T-helper 2 cell treated with Interferon-gamma antibody and Interleukin-4, amounts not matched to agents 100 ng/mL and 5 ng/mL, for 36 hours (primary cell): ENCODE results near the gene SFMBT1. TPM values are rescaled to one million over a fixed set of nuclear protein-coding genes. Genes with fewer than 3 reads are reported as not detected.
"Not testable (repeated sequence)": the region's sequence is repeated elsewhere in the genome, so short reads cannot be mapped to it uniquely, and the experiment has no call there.

Source experiments
- intact Hi-C: fragments of 100-400 bp; cut with micrococcal nuclease; formaldehyde crosslinking; loops from one replicate; pipeline ENCODE4 v1.15.1; 2023
- total RNA-seq: library from RNA; stranded (reverse); gene quantifications from 2 replicates; pipeline ENCODE4 v1.2.3, GENCODE V29; 2022

SFMBT1 gene
- total RNA-seq, 1 donor from 2014 or later: 26.5 TPM

DNA sequence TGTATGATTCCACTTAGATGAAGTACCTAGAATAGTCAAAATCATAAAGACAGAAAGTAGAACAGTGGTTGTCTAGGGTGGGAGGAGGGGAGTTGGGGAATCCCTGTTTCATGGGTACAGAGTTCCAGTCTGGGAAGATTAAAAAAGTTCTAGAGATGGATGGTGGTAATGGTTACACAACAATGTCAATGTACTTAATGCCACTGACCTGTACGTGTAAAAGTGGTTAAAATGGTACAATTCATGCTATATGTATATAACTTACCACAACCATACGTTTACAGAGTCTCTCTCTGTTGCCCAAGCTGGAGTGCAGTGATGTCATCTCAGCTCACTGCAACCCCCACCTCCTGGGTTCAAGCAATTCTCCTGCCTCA lies 6.5 kb downstream of the SFMBT1 start:
- intact Hi-C loops: no loop called here

DNA sequence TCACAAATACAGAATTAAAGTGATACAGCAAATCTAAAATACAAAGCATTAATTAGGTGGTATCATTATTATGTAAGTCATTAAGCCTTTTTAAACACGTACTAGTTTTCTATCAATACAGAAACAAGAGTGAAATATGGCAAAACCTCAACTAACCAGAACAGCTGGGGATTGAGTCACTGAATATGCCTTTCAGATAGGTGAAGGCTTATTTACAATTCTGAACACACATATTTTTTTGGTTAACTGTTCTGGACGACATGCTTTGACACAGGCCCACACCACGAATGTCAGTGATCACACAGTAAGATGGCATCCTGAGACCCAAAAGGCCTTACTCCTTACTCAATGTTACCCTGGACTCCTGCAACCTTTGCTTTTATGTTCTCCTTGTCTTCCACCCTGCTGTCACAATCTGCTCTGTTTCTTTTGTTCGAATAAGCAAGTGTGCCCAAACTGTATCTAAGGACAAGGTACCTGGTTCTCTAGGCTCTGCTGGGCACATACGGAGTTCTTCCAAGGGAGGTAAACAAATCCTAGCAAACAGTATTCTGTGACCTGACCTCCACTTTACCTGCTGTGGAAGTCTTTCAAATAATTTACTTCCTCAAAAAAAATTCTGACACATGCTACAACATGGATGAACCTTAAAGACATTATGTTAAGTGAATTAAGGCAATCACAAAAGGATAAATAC lies 7.0 kb downstream of the SFMBT1 start:
- intact Hi-C loops: no loop called here

DNA sequence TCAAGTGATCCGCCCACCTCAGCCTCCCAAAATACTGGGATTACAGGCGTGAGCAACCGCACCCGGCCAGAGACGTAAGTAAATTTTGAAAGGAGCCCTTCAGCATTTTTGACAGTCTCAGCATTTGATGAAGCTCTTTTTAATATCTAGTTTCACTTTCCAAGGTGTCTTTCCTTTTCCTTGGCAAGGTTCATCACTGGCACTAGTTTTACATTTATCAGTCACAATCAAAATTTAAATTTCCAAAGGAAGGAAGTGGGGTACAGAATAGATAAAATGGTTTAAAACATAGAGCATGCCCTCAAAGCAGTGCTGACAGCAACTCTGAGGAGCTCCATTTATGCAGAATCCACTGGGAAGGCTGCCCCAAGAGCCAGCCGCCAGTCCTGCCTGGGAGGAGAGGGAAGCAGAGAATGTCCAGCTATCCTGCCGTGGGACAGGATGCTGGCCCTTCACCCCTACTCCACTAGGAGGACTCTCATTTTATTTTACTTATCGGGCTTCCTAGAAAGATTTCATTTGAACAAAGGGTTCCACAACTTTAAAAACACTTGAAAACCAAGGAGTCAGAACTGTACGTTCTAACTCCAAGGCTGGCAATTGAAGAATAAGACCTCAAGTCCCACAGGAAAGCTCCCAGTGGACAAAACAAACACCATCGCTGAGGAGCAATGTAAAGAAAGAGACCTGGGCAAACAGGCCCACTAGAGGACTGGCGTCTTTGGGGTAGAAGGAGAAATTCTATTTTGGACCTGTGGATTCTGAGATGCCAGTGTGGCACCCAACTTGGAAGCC lies 9.9 kb downstream of the SFMBT1 start:
- intact Hi-C loops: no loop called here

GRCh38 chr3:53035018-53035417 lies 10.9 kb downstream of the SFMBT1 start:
- intact Hi-C loops: not testable (repeated sequence)

DNA sequence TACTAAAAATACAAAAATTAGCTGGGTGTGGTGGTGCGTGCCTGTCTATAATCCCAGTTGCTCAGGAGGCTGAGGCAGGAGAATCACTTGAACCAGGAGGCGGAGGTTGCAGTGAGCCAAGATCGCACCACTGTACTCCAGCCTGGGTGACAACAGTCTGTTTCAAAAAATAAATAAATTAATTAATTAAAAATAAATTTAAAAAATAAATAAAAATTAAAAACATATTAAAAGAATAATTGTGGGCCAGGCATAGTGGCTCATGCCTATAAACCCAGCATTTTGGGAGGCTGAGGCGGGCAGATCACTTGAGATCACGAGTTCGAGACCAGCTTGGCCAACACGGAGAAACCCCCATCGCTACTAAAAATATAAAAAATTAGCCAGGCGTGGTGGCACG lies 11.5 kb downstream of the SFMBT1 start:
- intact Hi-C loops: not testable (repeated sequence)

- intact Hi-C loops: no loop called here
These were observed 13.3 kb downstream of the SFMBT1 start for GRCh38 chr3:53032609-53033008.

DNA sequence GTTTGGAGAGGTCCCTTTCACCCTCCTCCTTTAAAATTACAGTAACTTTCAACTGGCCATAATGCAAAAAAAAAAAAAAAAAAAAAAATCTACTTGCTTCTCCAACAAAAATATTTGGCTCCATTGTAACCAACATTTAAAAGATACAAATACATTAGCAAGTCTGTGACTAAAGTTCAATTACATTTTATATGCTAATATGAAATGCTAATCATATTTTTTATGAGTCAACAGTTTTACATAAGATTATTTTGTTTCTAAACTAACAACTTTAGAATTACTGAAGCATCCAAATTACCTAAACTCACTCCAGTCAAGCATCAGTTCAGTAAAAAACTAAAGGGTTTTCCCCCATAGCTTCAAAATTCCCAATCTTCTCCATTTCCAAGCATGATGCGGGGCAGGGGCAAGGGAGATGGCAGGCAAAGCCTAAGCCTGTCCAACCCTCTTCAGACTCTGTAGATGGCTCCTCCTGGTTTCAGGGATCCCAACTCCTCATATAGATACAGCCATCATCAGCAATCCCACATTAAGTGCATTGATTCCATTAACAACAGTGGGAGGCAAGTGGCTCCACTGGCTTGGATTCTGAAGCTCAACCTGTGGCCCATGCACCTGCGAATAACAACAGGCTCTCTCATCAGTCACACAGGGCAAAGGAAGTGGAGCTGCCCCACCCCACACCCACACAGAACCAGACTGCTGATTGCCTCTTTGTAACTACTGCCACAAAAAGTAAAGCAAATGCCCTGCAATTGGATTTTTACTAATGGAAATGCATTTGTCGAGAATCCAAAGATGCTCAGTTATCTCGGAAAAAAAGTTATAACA lies 15.0 kb downstream of the SFMBT1 start:
- intact Hi-C loops: no loop called here

- intact Hi-C loops: no loop called here
These were observed 17.2 kb downstream of the SFMBT1 start for GRCh38 chr3:53028641-53029040.

- intact Hi-C loops: no loop called here
These were observed 18.5 kb downstream of the SFMBT1 start for GRCh38 chr3:53027254-53027844.

DNA sequence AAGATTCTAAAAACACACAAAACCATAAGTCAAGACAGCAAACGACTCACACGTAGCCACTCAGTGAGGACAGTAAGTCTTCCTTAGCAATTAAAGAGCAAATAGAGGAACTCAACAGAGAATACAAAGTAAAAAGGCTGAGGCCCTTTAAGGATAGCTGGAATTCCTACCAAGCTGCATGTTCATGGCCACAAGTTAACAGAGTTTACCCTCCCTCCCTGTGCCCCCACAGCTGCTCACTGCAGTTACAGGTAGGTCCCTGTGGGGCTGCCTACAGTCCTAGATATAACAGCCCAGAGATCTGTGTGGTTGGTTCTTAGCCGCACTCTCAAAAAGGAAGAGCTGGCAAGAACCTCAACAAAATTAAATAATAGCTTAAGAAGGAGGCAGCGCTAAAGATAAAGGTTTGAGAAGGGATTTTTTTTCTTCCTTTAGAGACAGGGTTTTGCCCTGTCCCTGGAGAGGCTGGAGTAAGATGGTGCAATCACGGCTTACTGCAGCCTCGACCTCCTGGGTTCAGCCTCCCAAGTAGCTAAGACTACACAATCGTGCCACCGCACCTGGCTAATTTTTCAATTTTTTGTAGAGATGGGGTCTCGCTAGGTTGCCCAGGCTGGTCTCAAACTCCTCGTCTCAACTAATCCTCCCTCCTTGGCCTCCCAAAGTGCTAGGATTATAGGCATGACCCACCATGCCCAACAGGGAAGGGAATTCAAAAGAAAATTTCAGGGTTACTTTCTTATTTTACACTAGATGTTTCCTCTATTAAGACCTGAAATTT lies 19.3 kb downstream of the SFMBT1 start:
- intact Hi-C loops: no loop called here

- intact Hi-C loops: no loop called here
These were observed 21.6 kb downstream of the SFMBT1 start for GRCh38 chr3:53024315-53024714.

DNA sequence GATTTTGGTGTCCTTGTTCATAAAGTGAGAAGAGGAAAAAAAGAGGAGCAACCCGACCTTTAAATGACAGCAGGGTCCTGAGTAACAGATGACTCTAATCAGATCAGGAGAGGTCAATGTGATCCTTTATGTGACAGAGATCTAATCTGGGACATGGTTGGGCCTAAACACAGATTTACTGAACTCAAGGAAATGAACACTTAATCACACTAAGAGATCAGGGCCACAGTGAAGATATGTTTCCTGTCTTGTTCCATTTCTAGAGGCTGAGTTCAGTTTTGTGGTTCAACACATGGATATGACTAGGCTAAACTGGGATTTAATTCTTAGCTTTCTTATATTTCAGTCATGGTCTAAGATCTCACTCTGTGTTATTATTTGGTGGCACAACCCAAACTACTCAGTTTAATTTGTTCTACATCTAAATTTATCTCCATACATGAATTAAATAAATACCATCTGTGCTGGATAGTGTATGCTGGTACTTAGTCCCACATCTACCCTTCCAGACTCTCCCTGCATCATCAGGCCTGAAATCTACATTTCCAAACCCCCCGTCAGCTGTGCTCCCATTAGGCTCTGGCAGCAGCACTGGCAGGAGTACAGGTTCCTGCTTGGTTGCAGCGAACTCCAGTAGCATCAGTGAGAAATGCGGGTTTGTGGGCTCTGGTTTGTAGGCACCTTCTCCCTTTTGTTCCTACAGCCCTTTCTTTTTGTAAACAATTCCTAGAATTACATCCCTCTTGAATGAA lies 22.6 kb downstream of the SFMBT1 start:
- intact Hi-C loops: no loop called here

- intact Hi-C loops: no loop called here
These were observed 23.2 kb downstream of the SFMBT1 start for GRCh38 chr3:53022647-53023046.

DNA sequence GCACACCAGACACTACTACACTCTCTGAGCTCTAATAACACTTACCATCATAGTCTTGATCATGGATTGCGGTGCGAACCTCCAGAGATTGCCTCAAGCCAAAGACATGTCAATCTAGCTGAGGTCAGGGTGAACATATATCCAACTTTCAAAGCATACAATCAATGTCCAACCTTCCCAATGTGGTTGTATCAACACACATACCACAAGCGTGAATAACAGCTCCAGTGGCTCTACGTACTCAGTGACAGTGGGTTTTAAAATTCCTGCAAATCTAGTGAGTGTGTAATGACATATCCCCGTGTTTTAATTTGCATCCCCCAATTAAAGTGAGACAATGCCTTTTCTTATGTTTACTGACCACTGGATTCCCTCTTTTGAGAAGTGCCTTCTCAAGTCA lies 29.6 kb downstream of the SFMBT1 start:
- intact Hi-C loops: no loop called here

DNA sequence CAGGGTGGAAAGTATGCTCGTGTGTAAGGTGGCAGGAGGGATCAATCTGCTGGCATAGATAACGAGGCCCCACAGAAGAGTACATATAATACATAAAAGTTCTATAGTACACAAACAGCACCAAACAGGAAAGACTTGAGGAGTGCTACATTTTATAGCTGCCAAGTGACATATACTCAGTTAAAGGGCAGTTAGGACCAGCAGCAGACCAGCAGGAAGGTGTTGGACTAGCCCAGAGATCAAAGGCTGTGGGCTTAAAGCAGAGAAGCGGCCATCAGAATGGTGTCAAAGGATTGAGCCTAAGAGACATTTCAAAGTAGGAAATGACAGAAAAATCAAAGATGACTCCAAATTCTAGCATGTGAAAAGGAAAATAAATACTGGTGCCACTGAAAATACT lies 34.5 kb downstream of the SFMBT1 start:
- intact Hi-C loops: no loop called here

DNA sequence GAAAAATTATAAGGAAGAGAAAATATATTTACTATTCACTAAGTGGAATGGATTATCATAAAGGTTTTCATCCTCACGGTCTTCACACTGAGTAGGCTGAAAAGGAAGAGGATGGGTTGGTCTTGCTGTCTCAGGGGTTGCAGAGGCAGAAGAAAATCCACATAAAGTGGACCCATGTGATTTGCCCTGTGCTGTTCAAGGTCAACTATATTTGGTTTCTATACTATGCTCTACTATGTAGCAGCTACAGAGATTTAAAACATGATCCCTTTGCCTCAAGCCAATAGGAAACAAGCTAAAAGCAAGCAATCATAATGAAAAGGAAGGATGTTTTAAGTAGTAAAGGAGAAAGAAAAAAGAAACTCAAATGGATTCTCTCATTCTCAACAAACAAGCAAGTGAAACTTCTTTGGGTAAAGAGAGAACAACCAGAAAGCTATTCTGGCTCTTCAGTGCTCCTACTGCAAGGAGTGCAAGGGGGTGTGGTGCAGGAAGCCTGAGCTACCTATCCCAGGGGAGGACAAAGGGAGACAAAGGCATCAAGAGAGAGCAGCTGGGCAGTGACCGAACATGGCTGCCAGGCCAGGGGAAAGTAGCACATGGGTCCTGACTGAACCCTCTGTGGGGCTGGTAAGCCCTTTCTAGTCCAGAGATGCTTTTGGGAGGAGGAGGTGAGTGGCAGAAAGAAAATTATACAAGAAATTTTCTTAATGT lies 35.9 kb downstream of the SFMBT1 start:
- intact Hi-C loops: no loop called here

- intact Hi-C loops: no loop called here
These were observed 36.9 kb downstream of the SFMBT1 start for GRCh38 chr3:53008932-53009331.

GRCh38 chr3:53005854-53006513 lies 39.9 kb downstream of the SFMBT1 start:
- intact Hi-C loops: no loop called here

- intact Hi-C loops: no loop called here
These were observed 40.5 kb downstream of the SFMBT1 start for GRCh38 chr3:53005338-53005737.
